Panc1 (cell line): ENCODE measurements around the gene CDH15. TPM values are rescaled to one million over a fixed set of nuclear protein-coding genes. Genes with fewer than 3 reads are reported as not detected.

Experiments used
- ATAC-seq: fragments of 200-7000 bp; cut with Tn5 transposase; 2 replicates; pipeline ENCODE4 v1.9.1; 2020; ENCODE audit warnings: mild to moderate bottlenecking, moderate library complexity
- BruUV-seq: library from RNA; stranded (reverse); fragments of 400-500 nt; replicated peaks from 2 replicates; lab custom pipeline; 2021; lab: Mats Ljungman, UMichigan
- CTCF ChIA-PET: fragments of 300-600 bp; sonication (Branson Sonifier 250); formaldehyde crosslinking; loops from one replicate; lab custom pipeline; 2022; ENCODE audit warnings: antibody characterized with exemption; lab: Charles Lee
- POLR2A ChIA-PET: fragments of 300-600 bp; sonication (Branson Sonifier 250); formaldehyde crosslinking; loops from one replicate; lab custom pipeline; 2022; ENCODE audit warnings: antibody characterized with exemption; lab: Charles Lee
- DNase-seq: peaks from one replicate; pipeline ENCODE4 v3.0.0-alpha.2; 2010; ENCODE audit warnings: low read depth, low spot score
- H3K27ac ChIP-seq: 2 replicates; pipeline ENCODE4 v1.5.1; 2011; ENCODE audit warnings: mild to moderate bottlenecking, low read length, inconsistent platforms
- H3K27me3 ChIP-seq: fragments of 200-500 bp; sonication (Bioruptor generic); 2 replicates; pipeline ENCODE4 v1.6.0; 2014; ENCODE audit warnings: low read length, inconsistent platforms; ENCODE audit not compliant: control insufficient read depth, insufficient read depth
- H3K36me3 ChIP-seq: fragments of 200-500 bp; sonication (Bioruptor generic); 2 replicates; pipeline ENCODE4 v1.5.1; 2014; ENCODE audit warnings: inconsistent platforms, mild to moderate bottlenecking, low read length, moderate library complexity; ENCODE audit not compliant: control insufficient read depth, insufficient read depth
- H3K4me1 ChIP-seq: 2 replicates; pipeline ENCODE4 v1.5.1; 2011; ENCODE audit warnings: inconsistent platforms, mild to moderate bottlenecking, low read length, moderate library complexity; ENCODE audit not compliant: control insufficient read depth, insufficient read depth
- H3K4me3 ChIP-seq, 2 experiments: 2 replicates each; pipeline ENCODE4 v1.5.1; 2011 to 2012; ENCODE audit warnings: low read depth in 2 of 2, low read length in 2 of 2, mild to moderate bottlenecking in 2 of 2, inconsistent platforms in 1 of 2, moderate library complexity in 1 of 2
- H3K9me3 ChIP-seq: fragments of 200-500 bp; sonication (Bioruptor generic); 2 replicates; pipeline ENCODE4 v1.5.1; 2014; ENCODE audit warnings: low read depth, mild to moderate bottlenecking, inconsistent platforms, low read length, moderate library complexity; ENCODE audit not compliant: control insufficient read depth, insufficient read depth
- POLR2AphosphoS5 ChIP-seq: IDR thresholded peaks from 2 replicates; pipeline ENCODE4 v1.6.1; 2012; ENCODE audit warnings: mild to moderate bottlenecking, low read depth, low read length, moderate library complexity
- SIN3A ChIP-seq: IDR thresholded peaks from 2 replicates; pipeline ENCODE4 v1.6.1; 2012; ENCODE audit warnings: low read depth, mild to moderate bottlenecking, low read length, moderate library complexity, borderline replicate concordance; ENCODE audit not compliant: insufficient read depth
- TCF7L2 ChIP-seq: IDR thresholded peaks from 2 replicates; pipeline ENCODE4 v1.6.1; 2011; ENCODE audit warnings: mild to moderate bottlenecking, low read depth, low read length, inconsistent platforms
- in situ Hi-C: cut with HindIII; loops from 2 replicates; pipeline ENCODE4 v1.10.0; 2016; ENCODE audit warnings: low sequenced_read_pairs, low pct_unique_long_range_greater_than_20kb
- intact Hi-C: fragments of 100-400 bp; cut with micrococcal nuclease; formaldehyde crosslinking; loops from one replicate; pipeline ENCODE4 v1.10.0; 2022; ENCODE audit not compliant: unreplicated experiment
- total RNA-seq: library from RNA; stranded (reverse); gene quantifications from one replicate; pipeline ENCODE4 v1.2.1, GENCODE V29; 2021; ENCODE audit not compliant: unreplicated experiment
- TF ChIP-seq, protein P1 (sequence below): fragments of 450-650 bp; IDR thresholded peaks from 2 replicates; pipeline ENCODE4 v1.5.1; 2017; ENCODE audit warnings: mild to moderate bottlenecking
- TF ChIP-seq, protein P2 (sequence below), 2 experiments: IDR thresholded peaks; 2 replicates each; pipeline ENCODE4 v1.6.1; 2011 to 2012; ENCODE audit warnings: low read depth in 2 of 2, control low read depth in 1 of 2, low read length in 1 of 2, mild to moderate bottlenecking in 1 of 2, moderate library complexity in 1 of 2; ENCODE audit not compliant: insufficient read depth in 1 of 2

Gene CDH15
- total RNA-seq, 1 experiment from 2014 or later: 0.51 TPM

DNA sequence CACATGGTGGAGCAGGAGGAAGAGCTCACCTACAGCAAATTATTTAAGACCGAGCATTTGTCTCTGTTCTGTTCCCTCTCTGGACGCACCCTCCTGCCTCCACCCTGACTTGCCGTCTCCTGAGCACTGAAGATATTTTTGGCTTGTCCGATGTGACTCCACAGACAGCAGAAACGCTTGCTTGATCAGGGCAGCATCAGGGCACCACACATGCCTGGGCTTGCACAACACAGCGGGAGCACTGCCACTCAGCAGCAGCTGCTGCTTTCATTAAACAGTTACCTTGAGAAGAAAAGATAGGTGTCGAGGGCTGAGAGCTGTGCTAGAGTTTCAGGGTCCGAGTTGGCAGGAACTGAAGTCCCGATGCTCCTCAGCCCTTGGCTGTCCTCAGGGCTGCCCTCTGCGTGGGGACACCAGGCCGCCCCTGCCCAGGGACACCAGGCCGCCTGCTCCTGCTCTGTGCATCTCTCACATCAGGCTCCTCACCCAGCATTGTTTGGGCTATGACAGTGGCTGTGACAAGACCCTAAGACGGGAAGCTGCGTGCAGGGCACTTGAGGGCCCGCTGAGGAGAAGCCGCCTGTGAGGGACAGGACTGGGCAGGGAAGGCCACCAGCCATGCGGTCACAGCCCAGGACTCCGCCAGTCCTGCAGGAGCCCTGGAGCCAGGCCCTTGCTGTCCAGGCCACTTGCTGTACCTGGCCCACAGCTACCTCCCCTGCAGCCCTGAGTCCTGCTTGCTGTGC lies 21.3 kb upstream of the CDH15 start:
- Histone ChIP-seq H3K9me3 (no peaks in the 10 kb centered on the region), H3K27ac (no peak overlapping the region), H3K4me3 (no peak overlapping the region), H3K36me3 (no peaks in the 10 kb centered on the region), H3K27me3 (no peaks in the 10 kb centered on the region), H3K4me1 (no peaks in the 10 kb centered on the region)
- in situ Hi-C loops (no loop called here), intact Hi-C loops (no loop called here)
- no TSS peak for BruUV-seq
- ATAC-seq: no peak
- DNase-seq: no peak
- TF ChIP-seq, protein P1, sequence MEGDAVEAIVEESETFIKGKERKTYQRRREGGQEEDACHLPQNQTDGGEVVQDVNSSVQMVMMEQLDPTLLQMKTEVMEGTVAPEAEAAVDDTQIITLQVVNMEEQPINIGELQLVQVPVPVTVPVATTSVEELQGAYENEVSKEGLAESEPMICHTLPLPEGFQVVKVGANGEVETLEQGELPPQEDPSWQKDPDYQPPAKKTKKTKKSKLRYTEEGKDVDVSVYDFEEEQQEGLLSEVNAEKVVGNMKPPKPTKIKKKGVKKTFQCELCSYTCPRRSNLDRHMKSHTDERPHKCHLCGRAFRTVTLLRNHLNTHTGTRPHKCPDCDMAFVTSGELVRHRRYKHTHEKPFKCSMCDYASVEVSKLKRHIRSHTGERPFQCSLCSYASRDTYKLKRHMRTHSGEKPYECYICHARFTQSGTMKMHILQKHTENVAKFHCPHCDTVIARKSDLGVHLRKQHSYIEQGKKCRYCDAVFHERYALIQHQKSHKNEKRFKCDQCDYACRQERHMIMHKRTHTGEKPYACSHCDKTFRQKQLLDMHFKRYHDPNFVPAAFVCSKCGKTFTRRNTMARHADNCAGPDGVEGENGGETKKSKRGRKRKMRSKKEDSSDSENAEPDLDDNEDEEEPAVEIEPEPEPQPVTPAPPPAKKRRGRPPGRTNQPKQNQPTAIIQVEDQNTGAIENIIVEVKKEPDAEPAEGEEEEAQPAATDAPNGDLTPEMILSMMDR: no peak
- TF ChIP-seq, protein P2, sequence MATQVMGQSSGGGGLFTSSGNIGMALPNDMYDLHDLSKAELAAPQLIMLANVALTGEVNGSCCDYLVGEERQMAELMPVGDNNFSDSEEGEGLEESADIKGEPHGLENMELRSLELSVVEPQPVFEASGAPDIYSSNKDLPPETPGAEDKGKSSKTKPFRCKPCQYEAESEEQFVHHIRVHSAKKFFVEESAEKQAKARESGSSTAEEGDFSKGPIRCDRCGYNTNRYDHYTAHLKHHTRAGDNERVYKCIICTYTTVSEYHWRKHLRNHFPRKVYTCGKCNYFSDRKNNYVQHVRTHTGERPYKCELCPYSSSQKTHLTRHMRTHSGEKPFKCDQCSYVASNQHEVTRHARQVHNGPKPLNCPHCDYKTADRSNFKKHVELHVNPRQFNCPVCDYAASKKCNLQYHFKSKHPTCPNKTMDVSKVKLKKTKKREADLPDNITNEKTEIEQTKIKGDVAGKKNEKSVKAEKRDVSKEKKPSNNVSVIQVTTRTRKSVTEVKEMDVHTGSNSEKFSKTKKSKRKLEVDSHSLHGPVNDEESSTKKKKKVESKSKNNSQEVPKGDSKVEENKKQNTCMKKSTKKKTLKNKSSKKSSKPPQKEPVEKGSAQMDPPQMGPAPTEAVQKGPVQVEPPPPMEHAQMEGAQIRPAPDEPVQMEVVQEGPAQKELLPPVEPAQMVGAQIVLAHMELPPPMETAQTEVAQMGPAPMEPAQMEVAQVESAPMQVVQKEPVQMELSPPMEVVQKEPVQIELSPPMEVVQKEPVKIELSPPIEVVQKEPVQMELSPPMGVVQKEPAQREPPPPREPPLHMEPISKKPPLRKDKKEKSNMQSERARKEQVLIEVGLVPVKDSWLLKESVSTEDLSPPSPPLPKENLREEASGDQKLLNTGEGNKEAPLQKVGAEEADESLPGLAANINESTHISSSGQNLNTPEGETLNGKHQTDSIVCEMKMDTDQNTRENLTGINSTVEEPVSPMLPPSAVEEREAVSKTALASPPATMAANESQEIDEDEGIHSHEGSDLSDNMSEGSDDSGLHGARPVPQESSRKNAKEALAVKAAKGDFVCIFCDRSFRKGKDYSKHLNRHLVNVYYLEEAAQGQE (IDR thresholded peaks at IDR 0.05; ENCODE audit: insufficient read depth in 1 of 2, low read depth in 2 of 2, low read length in 1 of 2): no peak
- no peak for TF ChIP-seq TCF7L2
- no peak for TF ChIP-seq POLR2AphosphoS5
- TF ChIP-seq SIN3A: no peak
- CTCF ChIA-PET: no interaction called here
- POLR2A ChIA-PET: no interaction called here

DNA sequence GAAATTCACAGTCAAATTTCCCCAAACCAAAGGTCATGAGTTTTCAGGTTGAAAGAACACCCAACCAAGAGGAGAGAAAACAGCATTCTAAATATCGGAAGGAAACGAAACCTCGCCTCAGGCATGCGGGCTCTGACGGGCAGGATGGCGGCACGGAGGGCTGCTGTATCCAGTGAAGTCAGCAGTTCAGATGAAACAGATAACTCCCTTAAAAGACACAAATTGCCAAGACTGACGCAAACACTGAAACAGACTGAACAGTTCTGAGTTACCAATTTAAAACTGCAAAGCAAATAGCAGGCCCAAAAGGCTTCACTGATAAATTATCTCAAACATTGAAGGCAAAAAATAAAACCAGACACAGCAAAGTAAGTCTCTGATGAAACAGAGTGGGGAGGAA lies 20.6 kb upstream of the CDH15 start:
- Histone ChIP-seq H3K4me1 (no peaks in the 10 kb centered on the region), H3K4me3 (no peak overlapping the region), H3K36me3 (no peaks in the 10 kb centered on the region), H3K27ac (no peak overlapping the region), H3K9me3 (no peaks in the 10 kb centered on the region), H3K27me3 (no peaks in the 10 kb centered on the region)
- TF ChIP-seq, protein P1: no peak
- TF ChIP-seq TCF7L2 (no peak), SIN3A (no peak), POLR2AphosphoS5 (no peak)
- TF ChIP-seq, protein P2 (IDR thresholded peaks at IDR 0.05; ENCODE audit: insufficient read depth in 1 of 2, low read depth in 2 of 2, low read length in 1 of 2): no peak
- CTCF ChIA-PET: interaction anchor here (0.6 kb wide), 1 partner anchor 370 kb away, joined by 6 read pairs; no protein-coding TSS in a partner anchor
- in situ Hi-C loops (no loop called here), intact Hi-C loops (no loop called here)
- DNase-seq: no peak
- no TSS peak for BruUV-seq
- POLR2A ChIA-PET: no interaction called here
- no peak for ATAC-seq
